Small intestine (tissue), 7 donors: ENCODE data around the gene NCAPD3. TPM values are rescaled to one million over a fixed set of nuclear protein-coding genes. Genes with fewer than 3 reads are reported as not detected.

Experiments used
- DNase-seq, 2 donors: peaks; one replicate each; pipeline versions ENCODE4 v3.0.0 to v3.0.0-alpha.2; 2013
- FAIRE-seq: peaks from 2 replicates; lab custom pipeline; 2012; peaks lifted over from hg19 to GRCh38; lab: Jason Lieb, UNC
- H3K27ac ChIP-seq, 3 donors: one replicate each; pipeline ENCODE4 v1.5.1; 2013; ENCODE audit warnings: low read length in 2 of 3, mild to moderate bottlenecking in 2 of 3, control low read depth in 1 of 3, inconsistent platforms in 1 of 3, low read depth in 1 of 3, moderate library complexity in 1 of 3
- H3K27me3 ChIP-seq, 3 donors: one replicate each; pipeline ENCODE4 v1.6.1; 2013; ENCODE audit warnings: low read length in 3 of 3, inconsistent platforms in 1 of 3; ENCODE audit not compliant: control insufficient read depth in 3 of 3, insufficient read depth in 3 of 3
- H3K36me3 ChIP-seq, 3 donors: one replicate each; pipeline ENCODE4 v1.6.1; 2013; ENCODE audit warnings: low read length in 3 of 3, inconsistent platforms in 1 of 3, low read depth in 1 of 3, mild to moderate bottlenecking in 1 of 3, moderate library complexity in 1 of 3; ENCODE audit not compliant: control insufficient read depth in 3 of 3, insufficient read depth in 2 of 3
- H3K4me1 ChIP-seq, 3 donors: one replicate each; pipeline ENCODE4 v1.6.1; 2013; ENCODE audit warnings: low read length in 2 of 3, inconsistent platforms in 1 of 3, low read depth in 1 of 3, mild to moderate bottlenecking in 1 of 3, moderate library complexity in 1 of 3; ENCODE audit not compliant: control insufficient read depth in 3 of 3, insufficient read depth in 2 of 3
- H3K4me3 ChIP-seq, 3 donors: one replicate each; pipeline ENCODE4 v1.5.1; 2013; ENCODE audit warnings: low read length in 3 of 3, control low read depth in 1 of 3, inconsistent platforms in 1 of 3, low read depth in 1 of 3, mild to moderate bottlenecking in 1 of 3, moderate library complexity in 1 of 3
- H3K9me3 ChIP-seq, 2 donors: one replicate each; pipeline ENCODE4 v1.6.1; 2013; ENCODE audit warnings: low read depth in 1 of 2, low read length in 1 of 2; ENCODE audit not compliant: control insufficient read depth in 2 of 2, insufficient read depth in 1 of 2
- WGBS, 3 donors: extraction: QIAGEN DNeasy Blood & Tissue Kit; methylation state at CpG; one replicate each; pipeline ENCODE4 v1.1.7; 2013; 5-methylcytosine and 5-hydroxymethylcytosine counted together
- polyA plus RNA-seq, 4 donors: library from polyadenylated mRNA; stranded (reverse) in 3 of 4; unstranded in 1 of 4; fragments of 200-250 nt in 3 of 4; fragments of 120-200 nt in 1 of 4; gene quantifications; one replicate each; pipeline versions ENCODE4 v1.2.1 to v1.2.3, GENCODE V29; 2013
- donor health status: healthy with polysubstance abuse.
- donor health status: control.
- donor health status: control.
- donor health status: Bipolar disorder and iron deficiency.
- donor health status: healthy.

Gene NCAPD3
- polyA plus RNA-seq, 4 donors: 3.4 to 19.2 (median 7.9) TPM

DNA sequence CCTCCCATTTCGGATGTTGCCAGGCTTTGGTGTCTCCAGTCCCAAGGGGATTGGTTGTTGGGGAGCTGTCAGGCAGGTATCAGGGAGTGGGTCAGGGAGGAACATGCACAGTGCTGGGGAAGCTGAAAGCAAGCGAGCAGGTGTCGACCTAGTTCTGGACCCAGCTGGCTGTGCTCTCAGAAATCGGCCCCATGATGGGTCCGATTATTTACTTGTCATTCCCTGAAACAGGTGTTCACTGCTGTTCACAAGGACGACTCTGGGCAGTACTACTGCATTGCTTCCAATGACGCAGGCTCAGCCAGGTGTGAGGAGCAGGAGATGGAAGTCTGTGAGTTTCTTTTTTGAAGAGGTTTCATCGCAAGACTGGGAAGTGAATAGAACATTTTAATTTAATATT lies 78.1 kb downstream of the NCAPD3 start:
- H3K9me3 ChIP-seq: peaks cover 0 to 9% of the 10 kb centered on the region in 2 donors
- H3K36me3 ChIP-seq: peaks cover 3 to 20% (median 8%) of the 10 kb centered on the region in 3 donors
- no peaks in the 10 kb centered on the region for H3K4me1 ChIP-seq
- no peak for DNase-seq
- no peak overlapping the region for H3K4me3 ChIP-seq
- H3K27me3 ChIP-seq: no peaks in the 10 kb centered on the region
- 78 to 89% (median 80%) methylated on average over 8 of the region's 8 CpGs for WGBS, 3 donors
- no peak overlapping the region for H3K27ac ChIP-seq
- FAIRE-seq: no peak

DNA sequence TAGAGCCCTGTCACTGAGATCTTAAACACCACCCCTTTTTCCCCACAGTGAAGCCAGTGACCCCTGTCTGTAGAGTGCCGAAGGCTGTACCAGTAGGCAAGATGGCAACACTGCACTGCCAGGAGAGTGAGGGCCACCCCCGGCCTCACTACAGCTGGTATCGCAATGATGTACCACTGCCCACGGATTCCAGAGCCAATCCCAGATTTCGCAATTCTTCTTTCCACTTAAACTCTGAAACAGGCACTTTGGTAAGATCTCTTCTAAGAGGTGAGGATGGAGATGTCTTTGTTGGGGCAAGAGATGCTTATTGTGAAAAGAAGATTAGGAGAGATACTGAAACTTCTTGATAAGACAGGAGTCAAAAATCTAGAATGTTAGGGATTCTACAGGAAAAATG lies 79.0 kb downstream of the NCAPD3 start:
- DNase-seq (no peak), FAIRE-seq (no peak)
- no peak overlapping the region for H3K27ac ChIP-seq
- WGBS, 3 donors: 81 to 89% (median 89%) methylated on average over 5 of the region's 5 CpGs
- H3K27me3 ChIP-seq: no peaks in the 10 kb centered on the region
- peaks cover 0 to 9% of the 10 kb centered on the region in 2 donors for H3K9me3 ChIP-seq
- no peak overlapping the region for H3K4me3 ChIP-seq
- H3K4me1 ChIP-seq: no peaks in the 10 kb centered on the region
- peaks cover 3 to 13% (median 8%) of the 10 kb centered on the region in 3 donors for H3K36me3 ChIP-seq

DNA sequence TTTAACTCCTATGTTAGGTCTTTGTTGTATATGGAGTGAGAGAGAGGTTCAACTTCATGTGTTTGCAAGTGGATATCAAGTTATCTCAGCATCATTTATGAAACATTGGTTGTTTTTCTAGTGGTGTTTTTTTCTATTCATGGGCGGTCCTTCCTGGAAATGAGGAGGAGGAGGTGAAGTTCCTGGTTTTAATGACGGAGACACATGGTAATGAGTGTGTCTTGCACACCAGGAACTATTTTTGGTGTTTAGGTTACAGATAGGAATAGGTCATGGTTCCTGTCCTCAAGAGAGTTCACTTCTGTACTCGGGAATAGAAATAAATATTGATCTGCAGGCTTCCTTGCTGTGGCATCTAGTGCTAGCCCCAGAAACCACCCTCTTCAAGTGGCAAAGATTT lies 80.0 kb downstream of the NCAPD3 start:
- DNase-seq: no peak
- 68 to 71% (median 69%) methylated on average over 3 of the region's 3 CpGs for WGBS, 3 donors
- Histone ChIP-seq H3K4me1 (no peaks in the 10 kb centered on the region), H3K27me3 (no peaks in the 10 kb centered on the region), H3K4me3 (no peak overlapping the region), H3K27ac (no peak overlapping the region), H3K36me3 (peaks cover 0 to 10% (median 4%) of the 10 kb centered on the region in 3 donors), H3K9me3 (peaks cover 0 to 9% of the 10 kb centered on the region in 2 donors)
- no peak for FAIRE-seq

DNA sequence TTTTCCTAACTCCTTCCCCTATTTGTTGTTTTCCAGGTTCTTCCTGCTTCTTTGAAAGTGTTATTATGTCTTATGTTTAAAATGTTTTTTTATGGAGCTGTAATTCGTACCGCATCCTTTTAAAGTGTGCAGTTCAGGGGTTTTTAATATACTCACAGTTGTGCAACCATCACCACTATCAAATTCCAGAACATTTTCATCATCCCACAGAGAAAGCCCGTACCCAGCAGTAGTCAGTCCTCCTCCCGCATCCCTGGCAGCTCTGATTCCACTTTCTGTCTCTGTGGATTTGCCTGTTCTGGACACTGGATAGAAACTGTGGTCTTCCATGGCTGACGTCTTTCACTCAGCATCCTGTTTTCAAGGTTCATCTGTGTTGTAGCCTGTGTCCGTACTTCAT lies 81.2 kb downstream of the NCAPD3 start:
- no peak overlapping the region for H3K4me3 ChIP-seq
- no peaks in the 10 kb centered on the region for H3K27me3 ChIP-seq
- peaks cover 0 to 9% of the 10 kb centered on the region in 2 donors for H3K9me3 ChIP-seq
- H3K27ac ChIP-seq: no peak overlapping the region
- WGBS, 3 donors: 86 to 93% (median 87%) methylated on average over 6 of the region's 6 CpGs
- H3K36me3 ChIP-seq: peaks cover 0 to 6% (median 4%) of the 10 kb centered on the region in 3 donors
- no peak for FAIRE-seq
- DNase-seq: no peak
- H3K4me1 ChIP-seq: no peaks in the 10 kb centered on the region

DNA sequence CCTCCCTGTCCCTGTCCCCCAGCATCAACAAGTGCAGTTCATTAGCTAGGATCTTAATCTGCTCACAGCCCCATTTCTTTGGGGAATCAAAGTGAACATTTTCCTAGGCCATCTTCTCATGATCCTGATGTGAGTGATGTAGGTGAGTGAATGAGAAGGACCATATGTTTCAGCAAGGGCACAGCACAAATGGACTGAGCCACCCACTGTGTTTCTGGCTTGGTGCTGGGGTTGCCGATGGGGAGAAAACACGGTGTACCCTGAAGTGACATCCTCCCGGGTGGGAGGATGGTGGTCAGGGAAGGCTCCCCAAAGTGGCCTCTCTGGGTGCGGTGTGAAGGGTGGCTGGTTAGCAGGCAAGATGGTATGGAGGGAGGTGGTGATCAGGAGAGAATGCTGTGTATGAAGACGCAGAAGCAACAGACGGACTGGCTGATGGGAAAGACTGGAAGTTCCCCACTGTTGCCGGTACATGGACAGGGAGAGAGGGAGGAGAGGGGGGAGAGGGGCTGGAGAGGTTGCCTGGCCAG lies 82.7 kb downstream of the NCAPD3 start:
- Histone ChIP-seq H3K27me3 (no peaks in the 10 kb centered on the region), H3K36me3 (peaks cover 0 to 6% (median 4%) of the 10 kb centered on the region in 3 donors), H3K27ac (no peak overlapping the region), H3K4me3 (no peak overlapping the region), H3K4me1 (no peaks in the 10 kb centered on the region), H3K9me3 (peaks cover 0 to 9% of the 10 kb centered on the region in 2 donors)
- FAIRE-seq: no peak
- 83 to 94% (median 91%) methylated on average over 7 of the region's 7 CpGs for WGBS, 3 donors
- no peak for DNase-seq

DNA sequence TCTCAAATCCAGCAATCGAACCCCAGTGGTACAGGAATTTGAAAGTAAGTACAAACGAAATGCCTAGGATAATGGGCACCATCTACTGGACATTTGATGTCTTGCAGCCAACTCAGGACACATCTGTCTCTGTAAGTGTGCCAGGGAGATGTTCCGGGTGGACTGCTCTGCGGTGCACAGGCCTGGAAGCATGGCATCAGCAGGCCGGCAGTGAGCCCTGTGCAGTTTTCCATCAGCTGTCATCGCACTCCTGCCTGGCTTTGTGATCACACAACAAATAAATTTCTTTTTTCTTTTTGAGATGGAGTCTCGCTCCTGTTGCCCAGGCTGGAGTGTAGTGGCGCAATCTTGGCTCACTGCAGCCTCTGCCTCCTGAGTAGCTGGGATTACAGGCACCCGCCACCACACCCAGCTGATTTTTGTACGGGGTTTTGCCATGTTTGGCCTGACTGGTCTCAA lies 83.9 kb downstream of the NCAPD3 start:
- FAIRE-seq (no peak), DNase-seq (peak; percentile 67)
- WGBS, 3 donors: 36 to 49% (median 42%) methylated on average over 10 of the region's 10 CpGs
- Histone ChIP-seq H3K36me3 (peaks cover 0 to 4% (median 2%) of the 10 kb centered on the region in 3 donors), H3K27me3 (no peaks in the 10 kb centered on the region), H3K9me3 (peaks cover 0 to 11% of the 10 kb centered on the region in 2 donors), H3K4me3 (no peak overlapping the region), H3K27ac (no peak overlapping the region), H3K4me1 (no peaks in the 10 kb centered on the region)

DNA sequence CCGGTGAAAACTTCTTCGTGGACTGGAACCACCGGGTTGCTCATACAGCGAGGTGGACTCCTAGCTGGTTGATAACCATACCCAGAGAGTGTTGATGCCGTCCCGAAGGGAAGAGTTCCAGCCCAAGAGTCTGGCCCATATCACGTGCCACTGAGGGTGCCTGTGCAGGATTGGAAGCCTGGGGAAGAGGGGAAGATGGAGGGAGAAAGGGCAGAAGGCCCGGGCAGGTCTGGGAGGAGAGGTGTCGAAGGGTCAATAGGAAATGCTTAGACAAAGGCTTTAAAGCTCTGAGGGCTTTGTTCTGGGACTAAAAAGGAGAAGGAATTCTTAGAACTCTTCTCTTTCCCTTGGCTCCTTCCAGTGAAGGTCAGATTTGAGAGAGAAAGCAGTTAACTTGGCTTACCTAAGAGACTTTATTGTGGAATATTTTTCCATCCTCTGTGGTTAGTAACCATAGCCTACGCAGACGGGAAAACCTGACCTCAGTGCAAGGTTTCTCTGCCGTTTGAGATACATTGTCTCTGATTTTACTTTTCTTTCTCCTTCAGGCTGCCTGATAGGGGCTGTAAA lies 84.4 kb downstream of the NCAPD3 start:
- Histone ChIP-seq H3K4me3 (no peak overlapping the region), H3K27me3 (no peaks in the 10 kb centered on the region)

DNA sequence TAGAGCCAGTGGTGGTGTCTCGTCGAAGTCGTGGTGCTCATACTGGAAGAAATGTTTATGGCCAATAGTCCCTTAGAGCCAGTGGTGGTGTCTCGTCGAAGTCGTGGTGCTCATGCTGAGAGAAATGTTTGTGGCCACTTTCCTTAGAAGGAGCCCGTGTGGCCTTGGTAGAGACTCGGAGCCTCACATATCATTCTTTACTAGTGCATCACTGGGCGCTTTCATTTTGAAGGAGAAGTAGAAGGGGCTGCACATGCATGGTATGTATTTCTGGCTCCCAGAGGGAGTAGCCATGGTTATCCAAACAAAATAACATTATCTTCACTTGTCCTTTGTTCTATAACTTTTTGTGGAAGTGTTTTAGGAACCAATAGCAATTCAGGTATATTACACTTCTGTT lies 85.4 kb downstream of the NCAPD3 start:
- H3K36me3 ChIP-seq: peaks cover 0 to 4% (median 0%) of the 10 kb centered on the region in 3 donors
- no peaks in the 10 kb centered on the region for H3K27me3 ChIP-seq
- WGBS, 3 donors: 91 to 93% (median 93%) methylated on average over 9 of the region's 9 CpGs
- no peak overlapping the region for H3K27ac ChIP-seq
- no peak for DNase-seq
- no peaks in the 10 kb centered on the region for H3K4me1 ChIP-seq
- no peak for FAIRE-seq
- no peak overlapping the region for H3K4me3 ChIP-seq
- peaks cover 0 to 5% of the 10 kb centered on the region in 2 donors for H3K9me3 ChIP-seq

More for the DNA sequence above, 84.4 kb downstream of the NCAPD3 start:
- Histone ChIP-seq H3K27ac (no peak overlapping the region), H3K4me1 (no peaks in the 10 kb centered on the region), H3K36me3 (peaks cover 0 to 4% (median 2%) of the 10 kb centered on the region in 3 donors), H3K9me3 (peaks cover 0 to 9% of the 10 kb centered on the region in 2 donors)
- WGBS, 3 donors: 68 to 70% (median 69%) methylated on average over 12 of the region's 12 CpGs
- DNase-seq: no peak
- FAIRE-seq: no peak
